ENCODE data around the gene CFAP251. TPM values are rescaled to one million over a fixed set of nuclear protein-coding genes. Genes with fewer than 3 reads are reported as not detected.
A peak's percentile ranks its signal among the peaks of the same experiment; 100 is the strongest.

CFAP251 gene
- total RNA-seq, 4 donors from 2014 or later, result 0.67 to 1.1 (median 0.95) TPM; not detected in 1

GRCh38 chr12:121970581-121971300, 52.3 kb downstream of the CFAP251 start:
- Histone ChIP-seq H3K27me3 (no peaks in the 10 kb centered on the region), H3K4me3 (no peak overlapping the region), H3K27ac (no peak overlapping the region), H3K4me1 (no peaks in the 10 kb centered on the region), H3K36me3 (no peaks in the 10 kb centered on the region), H3K9me3 (peaks cover 0 to 13% (median 0%) of the 10 kb centered on the region in 4 donors)
- no peak for TF ChIP-seq CTCF (IDR thresholded peaks at IDR 0.05)
- no peak for TF ChIP-seq POLR2A (IDR thresholded peaks at IDR 0.05)
- DNase-seq, result no peak

- TF ChIP-seq POLR2A (IDR thresholded peaks at IDR 0.05), result no peak
- Histone ChIP-seq H3K4me3 (no peak overlapping the region), H3K27ac (no peak overlapping the region), H3K9me3 (peaks cover 0 to 13% (median 0%) of the 10 kb centered on the region in 4 donors), H3K36me3 (no peaks in the 10 kb centered on the region), H3K27me3 (no peaks in the 10 kb centered on the region), H3K4me1 (no peaks in the 10 kb centered on the region)
- DNase-seq, result no peak
Measured at GRCh38 chr12:121974026-121974985, 55.9 kb downstream of the CFAP251 start.

GRCh38 chr12:121975021-121975420, 56.6 kb downstream of the CFAP251 start:
- Histone ChIP-seq H3K4me3 (no peak overlapping the region), H3K27ac (no peak overlapping the region), H3K4me1 (peaks cover 0 to 4% (median 0%) of the 10 kb centered on the region in 4 donors), H3K9me3 (peaks cover 0 to 13% (median 0%) of the 10 kb centered on the region in 4 donors), H3K36me3 (no peaks in the 10 kb centered on the region), H3K27me3 (no peaks in the 10 kb centered on the region)
- DNase-seq, result no peak
- TF ChIP-seq POLR2A (IDR thresholded peaks at IDR 0.05) (no peak), CTCF (IDR thresholded peaks at IDR 0.05) (no peak)

- H3K36me3 ChIP-seq, result no peaks in the 10 kb centered on the region
- H3K4me3 ChIP-seq, result no peak overlapping the region
- H3K4me1 ChIP-seq, result peaks cover 0 to 4% (median 0%) of the 10 kb centered on the region in 4 donors
- DNase-seq, result no peak
- H3K27ac ChIP-seq, result no peak overlapping the region
- H3K9me3 ChIP-seq, result peaks cover 0 to 13% (median 0%) of the 10 kb centered on the region in 4 donors
- TF ChIP-seq POLR2A (IDR thresholded peaks at IDR 0.05), result no peak
- TF ChIP-seq CTCF (IDR thresholded peaks at IDR 0.05), result no peak
- H3K27me3 ChIP-seq, result no peaks in the 10 kb centered on the region
Measured at GRCh38 chr12:121976950-121977349, 58.6 kb downstream of the CFAP251 start.

- Histone ChIP-seq H3K9me3 (no peaks in the 10 kb centered on the region), H3K4me1 (peaks cover 0 to 4% (median 0%) of the 10 kb centered on the region in 4 donors), H3K4me3 (no peak overlapping the region), H3K27me3 (no peaks in the 10 kb centered on the region), H3K27ac (peak overlapping the region in 1 of 4 donors; percentile 70), H3K36me3 (no peaks in the 10 kb centered on the region)
- DNase-seq, result peak in 2 of 3 donors; percentile 65 to 70
- no peak for TF ChIP-seq POLR2A (IDR thresholded peaks at IDR 0.05)
- no peak for TF ChIP-seq CTCF (IDR thresholded peaks at IDR 0.05)
Measured at GRCh38 chr12:121980191-121980891, 61.9 kb downstream of the CFAP251 start.
